GM13976 (cell line): ENCODE results near the gene STUM.

Experiments used
- DNase-seq: peaks from one replicate; pipeline ENCODE4 v3.0.0; 2012; ENCODE audit warnings: low spot score
- CTCF ChIP-seq: IDR thresholded peaks from 2 replicates; pipeline ENCODE4 v1.5.1; 2012; ENCODE audit warnings: borderline replicate concordance, mild to moderate bottlenecking; ENCODE audit not compliant: insufficient read depth; ENCODE audit errors: extremely low read depth, missing control alignments, control extremely low read depth
- in situ Hi-C: fragments of 300-500 bp; cut with MboI; formaldehyde crosslinking; loops from one replicate; pipeline ENCODE4 v1.12.0; 2022; ENCODE audit warnings: low sequenced_read_pairs, mixed read lengths, inconsistent platforms; ENCODE audit not compliant: unreplicated experiment

The STUM gene

DNA sequence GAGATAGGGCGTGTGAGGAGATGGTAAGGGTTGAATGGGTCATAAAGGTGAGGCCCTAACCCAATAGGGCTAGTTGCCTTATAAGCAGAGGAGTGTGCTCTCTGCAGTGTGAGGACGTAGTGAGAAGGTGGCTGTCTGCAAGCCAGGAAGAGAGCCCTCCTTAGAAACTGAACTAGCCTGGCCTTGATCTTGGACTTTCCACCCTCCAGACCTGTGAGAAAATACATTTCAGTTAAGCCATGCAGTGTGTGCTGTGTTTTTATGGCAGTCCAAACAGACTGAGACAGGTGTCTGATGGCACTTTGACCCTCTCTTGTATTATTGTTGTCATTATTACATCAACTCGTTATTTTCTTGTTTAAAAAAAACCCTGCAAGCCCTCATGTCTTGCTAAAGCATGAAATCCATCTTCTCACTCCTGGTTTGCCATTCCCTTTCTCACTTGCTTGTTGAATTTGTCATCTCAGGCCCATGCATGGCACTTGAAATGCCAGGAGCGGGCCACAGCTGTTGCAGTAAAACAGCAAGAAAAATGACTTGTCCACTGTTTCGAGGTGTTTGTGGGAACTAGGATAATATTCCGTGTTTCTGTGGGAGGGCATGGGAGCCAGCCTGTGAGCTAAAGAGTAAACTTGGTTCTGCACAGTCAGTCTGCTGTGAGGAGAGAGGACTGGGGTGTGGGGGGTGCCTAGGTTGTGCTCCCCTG is 78.6 kb downstream of the STUM start:
- TF ChIP-seq CTCF: no peak
- in situ Hi-C loops: loop anchor here (25.0 kb wide), 1 partner anchor 810 kb away; no protein-coding TSS in a partner anchor
- DNase-seq: no peak

DNA sequence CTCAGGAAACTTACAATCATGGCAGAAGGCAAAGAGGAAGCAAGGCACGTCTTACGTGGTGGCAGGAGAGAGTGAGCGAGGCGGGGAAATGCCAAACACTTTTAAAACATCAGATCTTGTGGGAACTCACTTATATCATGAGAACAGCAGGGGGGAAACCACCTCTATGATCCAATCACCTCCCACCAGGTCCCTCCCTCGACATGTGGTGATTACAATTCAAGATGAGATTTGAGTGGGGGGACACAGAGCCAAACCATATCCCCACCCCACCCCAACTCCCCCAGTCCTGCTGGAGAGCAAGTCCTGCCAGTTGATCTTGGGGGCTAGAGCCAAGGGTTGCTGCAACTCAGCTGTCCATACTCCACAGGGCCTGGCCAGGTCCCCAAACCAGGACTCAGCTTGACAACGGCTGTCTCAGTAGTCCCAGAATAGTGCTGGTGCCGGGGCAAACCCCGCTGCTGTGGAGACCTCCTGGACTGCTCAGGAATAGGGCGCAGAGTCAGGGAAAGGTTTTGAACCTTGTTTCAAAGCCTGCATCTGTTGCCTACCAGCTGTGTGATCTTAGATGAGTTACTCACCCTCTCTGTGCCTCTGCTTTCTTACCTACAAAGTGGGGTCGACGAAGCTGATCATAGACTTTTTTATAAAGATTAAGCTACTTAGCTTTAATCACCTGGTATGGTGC is 79.5 kb downstream of the STUM start:
- in situ Hi-C loops: loop anchor here (25.0 kb wide), 1 partner anchor 809 kb away; no protein-coding TSS in a partner anchor

GRCh38 chr1:226628612-226629155 is 80.1 kb downstream of the STUM start:
- no peak for TF ChIP-seq CTCF
- no peak for DNase-seq
- in situ Hi-C loops: loop anchor here (25.0 kb wide), 1 partner anchor 809 kb away; no protein-coding TSS in a partner anchor

More for the DNA sequence above, 79.5 kb downstream of the STUM start:
- TF ChIP-seq CTCF: no peak
- no peak for DNase-seq

DNA sequence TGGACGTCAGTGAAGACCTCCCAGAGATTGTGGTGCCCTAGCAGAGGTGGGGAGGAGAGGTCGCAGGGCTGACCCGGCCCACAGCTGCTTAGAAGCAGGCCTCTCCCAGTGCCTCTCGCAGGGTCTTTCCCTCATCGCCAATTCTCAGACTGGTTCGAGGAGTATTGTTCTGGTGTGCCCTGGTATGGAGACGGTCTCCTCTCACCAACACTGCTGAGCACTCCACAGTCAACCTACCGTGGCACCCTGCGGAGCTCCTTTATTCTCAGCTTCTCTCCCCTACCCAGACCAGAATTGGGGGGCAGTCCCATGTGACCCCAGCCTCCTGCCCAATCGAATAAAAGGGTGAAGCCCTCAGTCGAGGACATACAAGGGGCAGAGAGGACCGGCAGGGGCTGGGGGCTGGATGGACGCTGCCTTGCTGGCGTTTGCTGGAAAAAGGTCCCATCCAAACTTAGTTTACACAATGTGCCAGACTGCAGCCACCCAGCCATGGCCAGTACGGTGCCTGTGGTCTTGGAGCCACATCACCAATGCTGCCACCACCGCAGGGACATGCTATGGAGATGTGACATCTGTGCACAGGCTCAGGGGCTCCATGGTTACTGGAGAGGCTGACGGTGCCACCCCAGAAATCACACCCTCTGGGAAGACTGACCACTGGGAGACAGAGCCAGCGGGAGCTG is 80.8 kb downstream of the STUM start:
- DNase-seq: no peak
- no peak for TF ChIP-seq CTCF
- in situ Hi-C loops: loop anchor here (25.0 kb wide), 1 partner anchor 808 kb away; no protein-coding TSS in a partner anchor

- in situ Hi-C loops: loop anchor here (25.0 kb wide), 1 partner anchor 807 kb away; no protein-coding TSS in a partner anchor
- no peak for DNase-seq
- no peak for TF ChIP-seq CTCF
These were observed 81.5 kb downstream of the STUM start for GRCh38 chr1:226629896-226630550.

DNA sequence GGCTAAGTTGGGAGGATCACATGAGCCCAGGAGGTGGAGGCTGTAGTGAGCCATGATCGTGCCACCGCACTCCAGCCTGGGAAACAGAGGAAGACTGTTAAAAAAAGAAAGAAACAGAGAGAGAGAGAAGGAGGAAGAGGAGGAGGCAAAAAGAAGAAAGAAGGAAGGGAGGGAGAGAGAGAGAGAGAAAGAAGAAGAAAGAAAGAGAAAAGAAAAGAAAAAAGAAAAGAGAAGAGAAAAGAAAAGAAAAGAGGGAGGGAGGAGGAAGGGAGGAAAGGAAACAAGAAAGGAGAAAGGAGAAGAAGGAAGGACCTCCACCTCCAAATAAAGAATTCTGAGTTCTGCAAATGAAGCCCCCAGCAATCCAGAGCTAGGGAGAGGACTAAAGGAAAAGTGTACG is 82.0 kb downstream of the STUM start:
- TF ChIP-seq CTCF: no peak
- in situ Hi-C loops: loop anchor here (25.0 kb wide), 1 partner anchor 807 kb away; no protein-coding TSS in a partner anchor
- DNase-seq: no peak
